OCI-LY7 (cell line): ENCODE measurements around the gene LYAR. TPM values are rescaled to one million over a fixed set of nuclear protein-coding genes. Genes with fewer than 3 reads are reported as not detected.

Experiments used
- Bru-seq: library from RNA; stranded (reverse); fragments of 400-500 nt; gene quantifications from one replicate; lab custom pipeline; 2021; lab: Mats Ljungman, UMichigan
- BruChase-seq, 2 experiments: library from RNA; stranded (reverse); fragments of 400-500 nt; gene quantifications; one replicate each; lab custom pipeline; 2021; lab: Mats Ljungman, UMichigan
- BruUV-seq: library from RNA; stranded (reverse); fragments of 400-500 nt; replicated peaks from 2 replicates; lab custom pipeline; 2021; lab: Mats Ljungman, UMichigan
- CTCF ChIA-PET: fragments of 300-600 bp; sonication (Branson Sonifier 250); formaldehyde crosslinking; loops from one replicate; lab custom pipeline; 2022; ENCODE audit warnings: antibody characterized with exemption; ENCODE audit not compliant: unreplicated experiment; lab: Charles Lee
- POLR2A ChIA-PET: fragments of 300-600 bp; sonication (Branson Sonifier 250); formaldehyde crosslinking; loops from one replicate; lab custom pipeline; 2022; ENCODE audit warnings: antibody characterized with exemption; lab: Charles Lee
- DNase-seq: peaks from one replicate; pipeline ENCODE4 v3.0.0-alpha.2; 2015; ENCODE audit warnings: low spot score
- H2AFZ ChIP-seq: fragments of 200-600 bp; sonication (generic), shearing (Covaris generic); 2 replicates; pipeline ENCODE4 v1.6.1; 2014; ENCODE audit warnings: mild to moderate bottlenecking, antibody characterized with exemption, low read length, moderate library complexity
- H3K27ac ChIP-seq: fragments of 200-600 bp; sonication (generic); 2 replicates; pipeline ENCODE4 v1.5.1; 2014; ENCODE audit warnings: mixed run types, low read depth, mild to moderate bottlenecking, moderate library complexity, low read length, inconsistent platforms; ENCODE audit not compliant: poor library complexity, severe bottlenecking
- H3K36me3 ChIP-seq: fragments of 200-600 bp; sonication (generic); 2 replicates; pipeline ENCODE4 v1.6.1; 2014; ENCODE audit warnings: mild to moderate bottlenecking, antibody characterized with exemption, low read length, moderate library complexity, mixed read lengths; ENCODE audit not compliant: insufficient read depth
- H3K4me1 ChIP-seq: fragments of 200-600 bp; sonication (generic); 2 replicates; pipeline ENCODE4 v1.5.1; 2014; ENCODE audit warnings: mild to moderate bottlenecking, low read length; ENCODE audit not compliant: insufficient read depth, poor library complexity, severe bottlenecking
- H3K4me2 ChIP-seq: fragments of 200-600 bp; sonication (generic); 2 replicates; pipeline ENCODE4 v1.6.1; 2014; ENCODE audit warnings: mild to moderate bottlenecking, low read length
- H3K4me3 ChIP-seq: fragments of 200-600 bp; sonication (generic); 2 replicates; pipeline ENCODE4 v1.5.1; 2014; ENCODE audit warnings: mild to moderate bottlenecking, low read depth, low read length; ENCODE audit not compliant: poor library complexity, severe bottlenecking
- H3K79me2 ChIP-seq: fragments of 200-600 bp; sonication (generic); 2 replicates; pipeline ENCODE4 v1.6.1; 2016; ENCODE audit warnings: low read depth, mild to moderate bottlenecking, low read length, moderate library complexity, mixed read lengths; ENCODE audit not compliant: insufficient read depth
- H3K9me2 ChIP-seq: fragments of 200-600 bp; sonication (generic); 2 replicates; pipeline ENCODE4 v1.6.1; 2016; ENCODE audit warnings: mild to moderate bottlenecking, low read length, mixed read lengths; ENCODE audit not compliant: insufficient read depth
- H3K9me3 ChIP-seq: fragments of 200-600 bp; sonication (generic); 2 replicates; pipeline ENCODE4 v1.6.1; 2014; ENCODE audit warnings: mild to moderate bottlenecking, mixed run types, low read length, mixed read lengths
- H4K20me1 ChIP-seq: fragments of 200-600 bp; sonication (generic); 2 replicates; pipeline ENCODE4 v1.6.1; 2014; ENCODE audit warnings: mild to moderate bottlenecking, antibody characterized with exemption, low read length, moderate library complexity, mixed read lengths; ENCODE audit not compliant: insufficient read depth
- EZH2phosphoT487 ChIP-seq: fragments of 200-600 bp; sonication (generic); IDR thresholded peaks from 2 replicates; pipeline ENCODE4 v1.6.1; 2018; ENCODE audit warnings: low read depth, borderline replicate concordance, mild to moderate bottlenecking, mixed run types, antibody characterized with exemption, low read length, moderate library complexity, mixed read lengths
- intact Hi-C: fragments of 100-400 bp; cut with micrococcal nuclease; formaldehyde crosslinking; loops from one replicate; pipeline ENCODE4 v1.10.0; 2022; ENCODE audit not compliant: unreplicated experiment
- long read RNA-seq: library from polyadenylated mRNA; stranded (forward); transcript quantifications from one replicate; pipeline ENCODE4 v2.0.0, GENCODE V29; 2022
- total RNA-seq, 2 experiments: library from RNA; depleted of rRNA in 1 of 2; stranded (reverse); fragments of >200 nt in 1 of 2; shearing (Covaris generic) in 1 of 2; gene quantifications; 2 replicates each; pipeline ENCODE4 v1.2.3, GENCODE V29; 2014 to 2022
- TF ChIP-seq, protein P1 (sequence below): fragments of 200-600 bp; sonication (generic); conservative IDR thresholded peaks from 2 replicates; pipeline ENCODE4 v1.5.1; 2014; ENCODE audit warnings: mild to moderate bottlenecking, antibody characterized with exemption, low read length, moderate library complexity, mixed read lengths

The LYAR gene, protein sequence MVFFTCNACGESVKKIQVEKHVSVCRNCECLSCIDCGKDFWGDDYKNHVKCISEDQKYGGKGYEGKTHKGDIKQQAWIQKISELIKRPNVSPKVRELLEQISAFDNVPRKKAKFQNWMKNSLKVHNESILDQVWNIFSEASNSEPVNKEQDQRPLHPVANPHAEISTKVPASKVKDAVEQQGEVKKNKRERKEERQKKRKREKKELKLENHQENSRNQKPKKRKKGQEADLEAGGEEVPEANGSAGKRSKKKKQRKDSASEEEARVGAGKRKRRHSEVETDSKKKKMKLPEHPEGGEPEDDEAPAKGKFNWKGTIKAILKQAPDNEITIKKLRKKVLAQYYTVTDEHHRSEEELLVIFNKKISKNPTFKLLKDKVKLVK
- total RNA-seq (2014; rRNA removed; shearing (Covaris generic)) (58.8 and 86.8 TPM in 2 replicates), total RNA-seq (2022) (55.0 and 58.5 TPM in 2 replicates), Bru-seq, nascent RNA (percentile 81 among the genes with signal in this experiment), BruChase-seq, experiment 1, labeled RNA remaining after a 6-hour chase (percentile 84 among the genes with signal in this experiment), BruChase-seq, experiment 2, labeled RNA remaining after a 2-hour chase (percentile 86 among the genes with signal in this experiment)
- long read RNA-seq, transcript LYAR-201 (10 exons, 1,569 nt), result major isoform, 78 of 101 reads
- long read RNA-seq, partial matches to known transcripts, result 9 of 101 reads
- long read RNA-seq, other reads (novel, unspliced or antisense), result 12 of 101 reads

DNA sequence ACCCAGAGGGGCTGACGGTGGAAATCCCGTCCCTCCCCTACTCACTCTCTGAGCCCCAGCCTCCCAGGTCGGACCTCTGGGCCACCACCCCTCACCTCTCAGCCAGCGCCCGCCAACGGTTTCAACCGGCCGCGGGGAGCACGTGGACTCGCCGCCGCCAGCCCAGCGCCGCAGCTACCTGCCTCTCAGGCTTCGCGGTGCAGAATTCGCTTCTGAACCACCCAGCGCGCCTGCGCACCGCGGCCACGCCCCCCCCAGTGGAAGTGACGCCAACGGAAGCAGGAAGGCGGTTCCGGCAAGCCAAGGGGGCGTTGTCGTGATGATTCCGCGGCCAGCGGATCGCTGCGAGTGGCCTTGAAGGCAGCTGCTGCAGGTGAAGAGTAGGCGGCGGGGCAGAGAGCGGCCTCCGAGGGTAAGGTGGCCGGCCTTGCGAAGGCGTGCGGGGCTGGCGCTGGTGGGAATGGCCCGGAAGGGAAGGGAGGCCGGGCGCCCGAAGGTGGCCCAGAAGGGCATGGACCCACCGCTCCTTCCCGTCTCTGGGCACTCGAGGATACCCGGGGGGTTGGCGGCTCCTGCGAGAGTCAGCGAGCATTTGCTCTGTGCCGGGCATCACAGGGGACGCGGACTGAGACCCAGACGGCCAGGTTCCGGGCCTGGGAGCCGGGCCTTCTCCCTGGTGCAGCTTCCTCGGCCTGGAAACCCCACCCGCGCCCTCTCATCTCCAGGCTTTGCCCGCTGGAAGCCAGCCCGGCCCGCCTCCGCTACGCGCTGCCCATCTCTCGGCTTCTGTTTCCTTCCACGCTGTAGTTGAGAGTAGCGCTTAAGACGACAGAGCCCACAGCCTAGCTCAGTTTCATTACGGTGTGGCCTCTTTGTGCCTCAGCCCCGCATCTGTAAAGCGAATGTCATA lies at the start of gene LYAR, which contains the start of gene ZBTB49:
TSS of gene LYAR (minus strand) at position 214 of the 910 bp plus-strand sequence. CDS start 6,412 bp downstream, outside the sequence.
TSS of gene ZBTB49 (plus strand) at position 311 of the 910 bp plus-strand sequence. CDS start 9,695 bp downstream, outside the sequence.
- Histone ChIP-seq H3K4me1 (peaks cover 20% of the 10 kb centered on the region), H3K36me3 (peaks cover 36% of the 10 kb centered on the region), H3K9me3 (no peaks in the 10 kb centered on the region), H3K79me2 (peaks cover 52% of the 10 kb centered on the region), H3K27ac (peak within 1 kb of the TSS; percentile 30), H3K4me2 (peak within 1 kb of the TSS; percentile 88), H3K4me3 (peak within 1 kb of the TSS; percentile 78), H4K20me1 (no peaks in the 10 kb centered on the region), H2AFZ (peak within 1 kb of the TSS; percentile 38; the same call in 1 of the 2 replicates), H3K9me2 (no peaks in the 10 kb centered on the region)
- POLR2A ChIA-PET, result interaction anchor here (0.6 to 1.4 kb wide), 2 partner anchors 14 to 55 kb away, joined by 3 to 6 read pairs; no protein-coding TSS in a partner anchor
- CTCF ChIA-PET, result no interaction called here
- peak; percentile 92 for DNase-seq
- no TSS peak for BruUV-seq
- no peak for TF ChIP-seq EZH2phosphoT487
- TF ChIP-seq, protein P1, sequence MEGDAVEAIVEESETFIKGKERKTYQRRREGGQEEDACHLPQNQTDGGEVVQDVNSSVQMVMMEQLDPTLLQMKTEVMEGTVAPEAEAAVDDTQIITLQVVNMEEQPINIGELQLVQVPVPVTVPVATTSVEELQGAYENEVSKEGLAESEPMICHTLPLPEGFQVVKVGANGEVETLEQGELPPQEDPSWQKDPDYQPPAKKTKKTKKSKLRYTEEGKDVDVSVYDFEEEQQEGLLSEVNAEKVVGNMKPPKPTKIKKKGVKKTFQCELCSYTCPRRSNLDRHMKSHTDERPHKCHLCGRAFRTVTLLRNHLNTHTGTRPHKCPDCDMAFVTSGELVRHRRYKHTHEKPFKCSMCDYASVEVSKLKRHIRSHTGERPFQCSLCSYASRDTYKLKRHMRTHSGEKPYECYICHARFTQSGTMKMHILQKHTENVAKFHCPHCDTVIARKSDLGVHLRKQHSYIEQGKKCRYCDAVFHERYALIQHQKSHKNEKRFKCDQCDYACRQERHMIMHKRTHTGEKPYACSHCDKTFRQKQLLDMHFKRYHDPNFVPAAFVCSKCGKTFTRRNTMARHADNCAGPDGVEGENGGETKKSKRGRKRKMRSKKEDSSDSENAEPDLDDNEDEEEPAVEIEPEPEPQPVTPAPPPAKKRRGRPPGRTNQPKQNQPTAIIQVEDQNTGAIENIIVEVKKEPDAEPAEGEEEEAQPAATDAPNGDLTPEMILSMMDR, result no peak
- intact Hi-C loops, result loop anchor here (2.0 kb wide), 2 partner anchors 25 to 55 kb away; no protein-coding TSS in a partner anchor

DNA sequence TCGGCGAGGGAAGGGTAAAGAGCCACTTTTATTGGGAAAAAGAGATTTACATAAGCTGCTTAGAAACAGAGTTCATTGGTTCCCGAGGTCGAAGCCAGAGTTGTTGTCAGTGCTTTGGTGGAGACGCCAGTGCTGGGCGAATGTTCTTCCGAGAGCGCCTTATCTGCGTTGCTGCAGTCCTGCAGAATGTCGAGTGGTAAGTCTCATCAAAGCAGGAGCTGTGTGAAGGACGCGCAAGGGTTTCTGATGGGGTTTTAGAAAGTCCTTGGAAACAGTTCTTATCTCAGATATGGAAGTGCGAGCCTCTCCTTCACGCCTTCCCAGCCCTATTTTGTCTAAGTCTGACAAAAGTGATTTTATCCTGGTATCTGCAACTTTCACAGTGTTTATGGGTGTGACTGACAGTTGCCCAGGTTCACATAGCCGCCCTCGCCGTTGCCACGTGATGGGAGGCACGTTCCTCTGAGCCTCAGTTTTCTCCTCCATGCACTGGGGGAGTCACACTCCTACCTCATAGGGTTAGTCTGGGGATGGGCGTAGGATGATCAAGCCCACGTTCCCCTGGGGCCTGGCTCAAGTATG lies 49.6 kb upstream of the LYAR start:
- Histone ChIP-seq H3K9me2 (no peaks in the 10 kb centered on the region), H2AFZ (no peak overlapping the region), H4K20me1 (no peaks in the 10 kb centered on the region), H3K27ac (no peak overlapping the region), H3K79me2 (no peaks in the 10 kb centered on the region), H3K36me3 (no peaks in the 10 kb centered on the region; the same call in 1 of the 2 replicates), H3K4me2 (no peak overlapping the region), H3K9me3 (peaks cover 6% of the 10 kb centered on the region; the same call in 1 of the 2 replicates), H3K4me3 (no peak overlapping the region), H3K4me1 (peaks cover 38% of the 10 kb centered on the region)
- no peak for DNase-seq
- ChIA-PET POLR2A (no interaction called here), CTCF (interaction anchor here (0.8 kb wide), 1 partner anchor 90 kb away, joined by 3 read pairs; no protein-coding TSS in a partner anchor)
- no peak for TF ChIP-seq EZH2phosphoT487
- TF ChIP-seq, protein P1, result no peak
- BruUV-seq, result no TSS peak
- intact Hi-C loops, result loop anchor here (10.0 kb wide), 1 partner anchor 385 kb away; no protein-coding TSS in a partner anchor
